Endothelial cell of umbilical vein (primary cell): Measurements from ENCODE around the gene GTF3C4.

Experiments
- MYC ChIP-seq: IDR thresholded peaks from one replicate; pipeline ENCODE4 v1.6.1; 2011; ENCODE audit warnings: mild to moderate bottlenecking, low read depth, low read length
- POLR2A ChIP-seq: IDR thresholded peaks from 2 replicates; pipeline ENCODE4 v1.6.1; 2012; ENCODE audit warnings: low read depth, mild to moderate bottlenecking, control low read depth, low read length

- TF ChIP-seq MYC, result no peak
- TF ChIP-seq POLR2A, result no peak
Measured at GRCh38 chr9:132729235-132729890, 59.1 kb downstream of the GTF3C4 start.
